Measurements from ENCODE around the gene ZNF605.

The ZNF605 gene

DNA sequence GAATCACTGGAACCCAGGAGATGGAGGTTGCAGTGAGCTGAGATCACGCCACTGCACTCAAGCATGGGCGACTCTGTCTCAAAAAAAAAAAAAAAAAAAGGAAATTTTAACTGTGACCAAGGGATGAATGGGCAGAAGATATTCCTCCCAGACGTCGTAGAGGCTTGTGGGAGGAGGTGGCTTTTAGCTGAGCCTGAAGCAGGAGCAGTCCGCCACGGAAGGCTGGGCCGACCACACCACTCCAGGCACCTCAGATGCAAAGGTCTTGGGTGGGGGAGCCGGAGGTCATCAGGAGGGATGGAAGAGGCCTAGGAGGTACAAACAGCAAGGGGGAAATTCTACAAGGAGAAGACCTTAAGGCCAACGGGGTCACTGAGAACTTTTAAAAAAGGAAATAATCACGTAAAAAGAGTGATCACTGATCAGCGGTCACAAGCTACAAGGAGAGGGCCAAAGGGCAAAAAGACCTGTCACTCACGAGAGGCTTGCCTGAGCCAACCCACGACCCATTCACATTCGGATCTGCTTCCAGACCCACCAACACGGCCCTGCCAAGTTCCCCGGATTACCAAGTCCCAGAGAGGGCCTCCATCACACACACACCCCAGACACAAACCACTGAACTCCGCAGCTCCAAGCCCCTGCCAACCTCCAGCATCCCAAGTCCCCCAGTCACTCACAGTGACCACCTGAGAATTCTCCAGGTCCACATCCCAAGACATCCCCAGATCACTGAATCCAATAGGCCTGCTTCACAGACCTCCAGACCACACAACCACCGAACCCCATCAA is 3.5 kb downstream of the ZNF605 start:
- TF ChIP-seq, protein P1, sequence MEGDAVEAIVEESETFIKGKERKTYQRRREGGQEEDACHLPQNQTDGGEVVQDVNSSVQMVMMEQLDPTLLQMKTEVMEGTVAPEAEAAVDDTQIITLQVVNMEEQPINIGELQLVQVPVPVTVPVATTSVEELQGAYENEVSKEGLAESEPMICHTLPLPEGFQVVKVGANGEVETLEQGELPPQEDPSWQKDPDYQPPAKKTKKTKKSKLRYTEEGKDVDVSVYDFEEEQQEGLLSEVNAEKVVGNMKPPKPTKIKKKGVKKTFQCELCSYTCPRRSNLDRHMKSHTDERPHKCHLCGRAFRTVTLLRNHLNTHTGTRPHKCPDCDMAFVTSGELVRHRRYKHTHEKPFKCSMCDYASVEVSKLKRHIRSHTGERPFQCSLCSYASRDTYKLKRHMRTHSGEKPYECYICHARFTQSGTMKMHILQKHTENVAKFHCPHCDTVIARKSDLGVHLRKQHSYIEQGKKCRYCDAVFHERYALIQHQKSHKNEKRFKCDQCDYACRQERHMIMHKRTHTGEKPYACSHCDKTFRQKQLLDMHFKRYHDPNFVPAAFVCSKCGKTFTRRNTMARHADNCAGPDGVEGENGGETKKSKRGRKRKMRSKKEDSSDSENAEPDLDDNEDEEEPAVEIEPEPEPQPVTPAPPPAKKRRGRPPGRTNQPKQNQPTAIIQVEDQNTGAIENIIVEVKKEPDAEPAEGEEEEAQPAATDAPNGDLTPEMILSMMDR (conservative IDR thresholded peaks at IDR 0.05; ENCODE audit: low read length): no peak
- DNase-seq (ENCODE audit: low read depth): no peak
- H3K4me3 ChIP-seq (ENCODE audit: low read length): no peak overlapping the region

DNA sequence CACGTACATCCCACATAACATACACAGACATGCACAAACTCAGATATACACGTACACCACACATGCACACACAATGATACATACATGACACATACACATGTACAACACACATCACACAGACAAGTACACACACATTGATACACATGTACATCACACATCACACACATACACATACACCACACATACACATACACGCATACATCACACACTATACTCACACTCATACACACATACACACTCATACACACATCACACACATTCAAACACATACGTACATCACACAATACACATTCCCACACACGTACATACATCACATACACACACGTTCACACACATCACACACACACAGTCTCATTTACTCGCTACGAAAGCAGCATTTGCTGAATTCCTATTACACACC is 4.5 kb downstream of the ZNF605 start:
- H3K4me3 ChIP-seq (ENCODE audit: low read length): no peak overlapping the region
- TF ChIP-seq, protein P1 (conservative IDR thresholded peaks at IDR 0.05; ENCODE audit: low read length): no peak
- no peak for DNase-seq (ENCODE audit: low read depth)

DNA sequence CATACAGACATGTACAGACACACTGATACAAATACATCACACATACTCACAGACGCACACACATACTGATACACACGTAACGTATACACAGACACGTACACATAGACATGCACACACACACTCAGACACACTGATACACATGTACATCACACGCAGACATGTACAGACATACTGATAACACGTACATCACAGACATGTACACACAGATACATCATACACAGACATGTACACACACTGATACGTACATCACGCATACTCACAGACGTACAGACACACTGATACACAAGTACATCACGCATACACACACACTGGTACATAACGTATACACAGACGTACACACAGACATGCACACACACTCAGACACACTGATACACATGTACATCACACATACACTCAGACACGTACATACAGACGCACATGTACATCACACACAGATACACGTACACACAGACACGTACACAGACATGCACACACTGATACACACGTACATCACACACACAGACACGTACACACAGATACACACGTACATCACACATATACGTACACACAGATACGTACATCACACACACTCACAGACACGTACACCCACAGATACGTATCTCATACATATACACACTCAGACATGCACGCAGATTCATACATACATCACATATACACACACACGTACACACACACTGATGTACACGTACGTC is 5.1 kb downstream of the ZNF605 start:
- TF ChIP-seq, protein P1 (conservative IDR thresholded peaks at IDR 0.05; ENCODE audit: low read length): no peak
- DNase-seq (ENCODE audit: low read depth): no peak
- H3K4me3 ChIP-seq (ENCODE audit: low read length): no peak overlapping the region

DNA sequence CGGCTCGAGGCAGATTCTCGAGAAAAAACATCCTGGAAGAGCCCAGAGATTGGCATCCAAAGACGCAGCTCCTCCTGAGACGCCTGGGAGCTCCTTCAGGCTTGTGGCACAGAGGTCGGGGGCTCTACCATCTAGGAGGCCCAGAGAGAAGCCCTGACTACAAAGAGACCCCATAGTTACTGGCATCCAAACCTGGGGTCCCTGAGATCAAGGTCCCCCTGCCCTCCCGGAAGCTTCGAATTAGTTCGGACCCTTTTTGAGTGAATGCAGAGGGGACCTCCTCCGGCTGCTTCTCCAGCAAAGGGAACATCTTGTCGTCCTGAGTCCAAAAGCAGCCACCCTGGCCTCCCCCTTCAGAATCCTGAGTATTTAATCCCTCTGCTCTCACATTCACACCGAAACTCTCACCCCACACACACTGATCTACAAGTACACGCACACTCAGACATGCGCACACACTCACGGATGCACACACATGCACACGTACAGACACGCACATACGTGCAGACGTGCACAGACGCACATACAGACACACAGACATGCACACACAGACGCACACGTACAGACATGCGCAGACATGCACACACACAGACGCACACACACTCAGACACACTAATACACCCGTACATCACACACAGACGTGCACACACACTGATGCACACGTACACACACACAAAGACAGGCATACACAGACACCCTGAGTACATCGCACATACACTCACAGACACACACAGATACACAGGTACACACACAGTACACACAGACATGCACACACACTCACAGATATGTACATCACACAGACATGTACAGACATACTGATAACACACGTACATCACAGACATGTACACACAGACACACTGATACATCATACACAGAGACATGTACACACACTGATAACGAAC is 5.9 kb downstream of the ZNF605 start:
- DNase-seq (ENCODE audit: low read depth): no peak
- TF ChIP-seq, protein P1 (conservative IDR thresholded peaks at IDR 0.05; ENCODE audit: low read length): no peak
- H3K4me3 ChIP-seq (ENCODE audit: low read length): no peak overlapping the region

DNA sequence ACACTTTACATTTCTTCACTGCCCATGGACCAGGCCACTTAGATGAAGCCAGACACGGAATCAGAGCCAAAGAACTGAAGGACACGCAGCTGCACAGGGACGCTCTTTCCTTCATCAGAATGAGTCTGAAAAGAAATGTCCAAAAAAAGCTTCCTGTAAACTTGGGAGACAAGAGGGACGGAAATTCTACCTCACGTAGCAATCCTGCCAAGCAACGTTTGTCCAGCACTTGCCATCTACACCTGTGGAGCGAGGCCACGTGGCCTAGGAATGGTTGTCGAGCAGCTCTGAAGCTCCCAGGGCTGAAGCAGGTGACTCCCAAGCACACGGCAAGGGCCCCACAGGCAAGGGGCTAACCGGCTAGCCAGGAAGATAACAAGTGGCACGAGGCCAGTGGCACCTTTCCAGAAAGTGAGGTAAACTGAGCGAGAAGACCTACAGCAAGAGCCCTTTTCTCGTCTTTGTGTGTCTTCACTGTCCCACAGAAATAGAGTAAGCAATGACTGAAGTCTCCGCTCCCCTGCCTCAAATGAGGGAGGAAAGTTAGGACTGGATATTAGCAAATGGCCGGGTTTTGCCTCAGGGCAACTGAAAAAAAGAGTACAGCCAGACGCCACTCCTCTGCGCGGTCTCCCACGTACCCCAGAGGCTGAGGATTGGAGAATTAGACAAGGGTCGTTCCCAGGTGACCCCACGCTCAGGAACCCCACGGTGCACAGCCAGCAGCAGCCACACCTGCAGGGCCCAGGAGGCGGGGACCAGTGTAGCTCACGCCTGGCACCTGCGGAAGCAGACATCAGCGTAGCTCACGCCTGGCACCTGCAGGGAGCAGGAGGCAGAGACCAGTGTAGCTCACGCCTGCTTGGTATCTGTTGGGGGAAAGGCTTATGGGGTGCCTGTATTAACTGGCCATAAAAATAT is 7.7 kb downstream of the ZNF605 start:
- no peak overlapping the region for H3K4me3 ChIP-seq (ENCODE audit: low read length)

More for the DNA sequence above, 7.7 kb downstream of the ZNF605 start:
- TF ChIP-seq, protein P1 (conservative IDR thresholded peaks at IDR 0.05; ENCODE audit: low read length): no peak
- DNase-seq (ENCODE audit: low read depth): no peak

Measured in AG10803 (cell line).